SU-DHL-6 (cell line): ENCODE data around the gene ATMIN.
A peak's percentile ranks its signal among the peaks of the same experiment; 100 is the strongest.

Source experiments
- H2AFZ ChIP-seq: fragments of 200-600 bp; sonication (generic); 2 replicates; pipeline ENCODE4 v1.6.1; 2014; ENCODE audit warnings: low read depth, mild to moderate bottlenecking, moderate library complexity, mixed read lengths, antibody characterized with exemption, low read length; ENCODE audit not compliant: severe bottlenecking
- H3F3A ChIP-seq: fragments of 200-600 bp; shearing (Covaris generic); 2 replicates; pipeline ENCODE4 v1.6.0; 2016; ENCODE audit warnings: antibody characterized with exemption, mild to moderate bottlenecking; ENCODE audit not compliant: insufficient read depth
- H3K27ac ChIP-seq: fragments of 200-600 bp; sonication (generic); 2 replicates; pipeline ENCODE4 v1.5.1; 2016; ENCODE audit warnings: low read depth, mild to moderate bottlenecking, low read length, moderate library complexity, mixed read lengths
- H3K27me3 ChIP-seq: fragments of 200-600 bp; sonication (generic), shearing (Covaris generic); 2 replicates; pipeline ENCODE4 v1.6.0; 2014; ENCODE audit warnings: mild to moderate bottlenecking, low read length
- H3K36me3 ChIP-seq: fragments of 200-600 bp; sonication (generic); 2 replicates; pipeline ENCODE4 v1.6.1; 2014; ENCODE audit warnings: mild to moderate bottlenecking, low read length, mixed read lengths
- H3K4me2 ChIP-seq: fragments of 300-600, 200-600 bp; shearing (Covaris generic), sonication (generic); 2 replicates; pipeline ENCODE4 v1.6.0; 2014; ENCODE audit warnings: low read length, low read depth, mild to moderate bottlenecking; ENCODE audit not compliant: poor library complexity, severe bottlenecking
- H3K4me3 ChIP-seq: fragments of 200-600 bp; sonication (generic); 2 replicates; pipeline ENCODE4 v1.5.1; 2014; ENCODE audit warnings: antibody characterized with exemption, low read length, mild to moderate bottlenecking, mixed read lengths; ENCODE audit not compliant: insufficient read depth, poor library complexity, severe bottlenecking
- H3K79me2 ChIP-seq: fragments of 200-600 bp; sonication (generic); 2 replicates; pipeline ENCODE4 v1.6.1; 2014; ENCODE audit warnings: mild to moderate bottlenecking, low read length, moderate library complexity; ENCODE audit not compliant: insufficient read depth
- H3K9ac ChIP-seq: fragments of 200-600 bp; sonication (generic); 2 replicates; pipeline ENCODE4 v1.7.0; 2014; ENCODE audit warnings: mild to moderate bottlenecking, low read length
- H3K9me2 ChIP-seq: fragments of 200-600 bp; sonication (generic); replicated peaks from 2 replicates; pipeline ENCODE4 v1.6.1; 2014; ENCODE audit warnings: low read length; ENCODE audit not compliant: insufficient read depth
- H3K9me3 ChIP-seq: fragments of 200-600 bp; sonication (generic); 2 replicates; pipeline ENCODE4 v1.6.1; 2014; ENCODE audit warnings: low read length, mixed read lengths; ENCODE audit not compliant: insufficient read depth
- H4K20me1 ChIP-seq: fragments of 200-600 bp; sonication (generic); 2 replicates; pipeline ENCODE4 v1.6.1; 2014; ENCODE audit warnings: low read depth, mild to moderate bottlenecking, antibody characterized with exemption, low read length, moderate library complexity, mixed read lengths
- EZH2phosphoT487 ChIP-seq: fragments of 200-600 bp; sonication (generic), shearing (Covaris generic); conservative IDR thresholded peaks from 2 replicates; pipeline ENCODE4 v1.6.1; 2018; ENCODE audit warnings: mild to moderate bottlenecking, antibody characterized with exemption, low read length, moderate library complexity, mixed read lengths
- TF ChIP-seq, protein P1 (sequence below): fragments of 200-600 bp; sonication (generic); IDR thresholded peaks from one replicate; pipeline ENCODE4 v1.5.1; 2017; ENCODE audit warnings: antibody characterized with exemption, mild to moderate bottlenecking, low read length, moderate library complexity; ENCODE audit not compliant: insufficient read depth, poor library complexity, severe bottlenecking

ATMIN gene

DNA sequence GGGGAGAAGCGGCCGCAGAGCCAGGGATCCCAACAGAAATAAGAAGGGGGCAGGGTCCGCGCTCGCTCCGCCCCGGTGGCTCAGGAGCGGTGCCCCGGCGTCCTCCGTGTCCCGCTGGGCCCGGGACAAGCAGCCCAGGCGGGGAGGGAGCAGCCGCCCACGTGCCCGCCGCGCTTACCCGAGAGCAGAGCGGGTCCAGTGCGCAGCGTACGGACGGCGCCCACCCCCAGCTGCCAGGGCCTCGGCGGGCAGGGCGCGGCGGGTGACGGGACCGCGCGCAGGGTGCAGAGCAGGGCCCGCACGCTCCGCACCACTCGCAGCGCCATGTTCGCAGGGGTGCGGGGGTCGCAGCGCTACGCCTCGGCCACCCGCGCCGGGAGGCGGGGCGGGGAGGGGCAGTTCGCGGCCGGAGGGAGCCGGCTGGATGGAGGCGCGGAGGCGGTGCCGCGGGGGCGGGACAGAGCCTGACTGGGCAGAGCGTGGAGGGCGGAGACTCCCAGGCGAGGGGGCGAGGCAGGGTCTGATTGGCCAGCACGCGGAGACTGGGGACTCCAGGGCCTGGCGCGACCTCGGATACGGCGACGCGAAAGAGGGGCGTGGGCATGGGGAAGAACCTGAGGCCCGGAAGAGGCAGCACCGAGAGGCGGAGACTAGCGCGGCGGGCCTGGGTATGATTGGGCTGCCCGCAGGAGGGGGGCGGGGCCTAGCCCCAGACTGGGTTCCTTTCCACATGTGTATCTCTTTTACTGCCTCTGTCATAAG is 60.5 kb downstream of the ATMIN start, which contains the start of gene GCSH:
GCSH (minus strand) TSS at position 443 of the 762 bp plus-strand sequence; CDS start at position 326, 117 bp downstream.
- Histone ChIP-seq H3K9ac (peak within 1 kb of the TSS; percentile 80), H3K4me3 (peak within 1 kb of the TSS; percentile 81), H3K4me2 (peak within 1 kb of the TSS; percentile 55), H3K27ac (no peak within 1 kb of the TSS; the same call in 1 of the 2 replicates), H4K20me1 (no peaks in the 10 kb centered on the region), H3K27me3 (no peaks in the 10 kb centered on the region), H3K9me2 (no peaks in the 10 kb centered on the region), H3F3A (no peaks in the 10 kb centered on the region), H3K9me3 (no peaks in the 10 kb centered on the region), H3K79me2 (peaks cover 34% of the 10 kb centered on the region), H2AFZ (peak within 1 kb of the TSS; percentile 68), H3K36me3 (no peaks in the 10 kb centered on the region)
- no peak for TF ChIP-seq EZH2phosphoT487

GRCh38 chr16:81096715-81097208 is 61.1 kb downstream of the ATMIN start:
- Histone ChIP-seq H3K9ac (no peak overlapping the region), H3K4me2 (peak overlapping the region; percentile 55)

More at GRCh38 chr16:81096715-81097208, 61.1 kb downstream of the ATMIN start:
- no peaks in the 10 kb centered on the region for H4K20me1 ChIP-seq
- H3K9me3 ChIP-seq, result no peaks in the 10 kb centered on the region
- no peak for TF ChIP-seq EZH2phosphoT487
- TF ChIP-seq, protein P1, sequence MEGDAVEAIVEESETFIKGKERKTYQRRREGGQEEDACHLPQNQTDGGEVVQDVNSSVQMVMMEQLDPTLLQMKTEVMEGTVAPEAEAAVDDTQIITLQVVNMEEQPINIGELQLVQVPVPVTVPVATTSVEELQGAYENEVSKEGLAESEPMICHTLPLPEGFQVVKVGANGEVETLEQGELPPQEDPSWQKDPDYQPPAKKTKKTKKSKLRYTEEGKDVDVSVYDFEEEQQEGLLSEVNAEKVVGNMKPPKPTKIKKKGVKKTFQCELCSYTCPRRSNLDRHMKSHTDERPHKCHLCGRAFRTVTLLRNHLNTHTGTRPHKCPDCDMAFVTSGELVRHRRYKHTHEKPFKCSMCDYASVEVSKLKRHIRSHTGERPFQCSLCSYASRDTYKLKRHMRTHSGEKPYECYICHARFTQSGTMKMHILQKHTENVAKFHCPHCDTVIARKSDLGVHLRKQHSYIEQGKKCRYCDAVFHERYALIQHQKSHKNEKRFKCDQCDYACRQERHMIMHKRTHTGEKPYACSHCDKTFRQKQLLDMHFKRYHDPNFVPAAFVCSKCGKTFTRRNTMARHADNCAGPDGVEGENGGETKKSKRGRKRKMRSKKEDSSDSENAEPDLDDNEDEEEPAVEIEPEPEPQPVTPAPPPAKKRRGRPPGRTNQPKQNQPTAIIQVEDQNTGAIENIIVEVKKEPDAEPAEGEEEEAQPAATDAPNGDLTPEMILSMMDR, result no peak
- no peaks in the 10 kb centered on the region for H3K36me3 ChIP-seq
- no peak overlapping the region for H3K27ac ChIP-seq
- H3K9me2 ChIP-seq, result no peaks in the 10 kb centered on the region
- peaks cover 31% of the 10 kb centered on the region for H3K79me2 ChIP-seq
- H3K27me3 ChIP-seq, result no peaks in the 10 kb centered on the region
- H2AFZ ChIP-seq, result peak overlapping the region; percentile 68
- peak overlapping the region; percentile 11 for H3K4me3 ChIP-seq
- H3F3A ChIP-seq, result no peaks in the 10 kb centered on the region
